ENCODE data around the gene PSPN.
A peak's percentile ranks its signal among the peaks of the same experiment; 100 is the strongest.
"Not testable (repeated sequence)": the region's sequence is repeated elsewhere in the genome, so short reads cannot be mapped to it uniquely, and the experiment has no call there.

PSPN gene

GRCh38 chr19:6402837-6403608 is 27.3 kb upstream of the PSPN start:
- no peak for DNase-seq (ENCODE audit: low read depth)

- no peak for DNase-seq (ENCODE audit: low read depth)
Measured at GRCh38 chr19:6402058-6402457, 26.3 kb upstream of the PSPN start.

GRCh38 chr19:6400062-6400944 is 24.6 kb upstream of the PSPN start:
- DNase-seq (ENCODE audit: low read depth): not testable (repeated sequence)

GRCh38 chr19:6396305-6396704 is 20.6 kb upstream of the PSPN start:
- DNase-seq (ENCODE audit: low read depth): no peak

GRCh38 chr19:6394831-6395230 is 19.1 kb upstream of the PSPN start:
- no peak for DNase-seq (ENCODE audit: low read depth)

- DNase-seq (ENCODE audit: low read depth): no peak
Measured at GRCh38 chr19:6393983-6394412, 18.3 kb upstream of the PSPN start.

- peak; percentile 85 for DNase-seq (ENCODE audit: low read depth)
Measured at GRCh38 chr19:6393074-6393982, 17.6 kb upstream of the PSPN start, which contains the start of gene GTF2F1. Gene GTF2F1 (minus strand): TSS chr19:6393164. CDS start chr19:6392995, 169 bp downstream.

- no peak for DNase-seq (ENCODE audit: low read depth)
Measured at GRCh38 chr19:6392221-6393073, 16.7 kb upstream of the PSPN start.

- no peak for DNase-seq (ENCODE audit: low read depth)
Measured at GRCh38 chr19:6387372-6387771, 11.6 kb upstream of the PSPN start.

GRCh38 chr19:6384381-6384780 is 8.6 kb upstream of the PSPN start:
- no peak for DNase-seq (ENCODE audit: low read depth)

- DNase-seq (ENCODE audit: low read depth): no peak
Measured at GRCh38 chr19:6383188-6383587, 7.5 kb upstream of the PSPN start.

- no peak for DNase-seq (ENCODE audit: low read depth)
Measured at GRCh38 chr19:6381030-6381750, 5.5 kb upstream of the PSPN start.

- DNase-seq (ENCODE audit: low read depth): no peak
Measured at GRCh38 chr19:6379744-6380143, 4.0 kb upstream of the PSPN start.

- no peak for DNase-seq (ENCODE audit: low read depth)
Measured at GRCh38 chr19:6378486-6378885, 2.8 kb upstream of the PSPN start.

GRCh38 chr19:6378041-6378440 is 2.3 kb upstream of the PSPN start:
- DNase-seq (ENCODE audit: low read depth): no peak

- DNase-seq (ENCODE audit: low read depth): no peak
Measured at GRCh38 chr19:6376512-6377190, 918 bp upstream of the PSPN start.

GRCh38 chr19:6374711-6375410 is 872 bp downstream of the PSPN start:
- no peak for DNase-seq (ENCODE audit: low read depth)

GRCh38 chr19:6374161-6374709 is 1.5 kb downstream of the PSPN start:
- no peak for DNase-seq (ENCODE audit: low read depth)

- no peak for DNase-seq (ENCODE audit: low read depth)
Measured at GRCh38 chr19:6373813-6374108, 2.0 kb downstream of the PSPN start.

All from HS-5 (cell line).